H1 (cell line): ENCODE data around the gene MIB2. TPM values are rescaled to one million over a fixed set of nuclear protein-coding genes. Genes with fewer than 3 reads are reported as not detected.
"Not testable (repeated sequence)": the region's sequence is repeated elsewhere in the genome, so short reads cannot be mapped to it uniquely, and the experiment has no call there.

Experiments used
- CTCF ChIA-PET: fragments of 300-600 bp; sonication (Branson Sonifier 250); formaldehyde crosslinking; loops from one replicate; lab custom pipeline; 2021; ENCODE audit not compliant: partially characterized antibody; lab: Charles Lee
- POLR2A ChIA-PET: fragments of 300-600 bp; sonication (Branson Sonifier 250); formaldehyde crosslinking; loops from one replicate; lab custom pipeline; 2021; ENCODE audit warnings: inconsistent platforms; ENCODE audit not compliant: partially characterized antibody; lab: Charles Lee
- DNase-seq, 2 experiments: peaks; one replicate each; pipeline versions ENCODE4 v3.0.0 to v3.0.0-alpha.2; 2010 to 2022; ENCODE audit warnings: low spot score in 2 of 2, low read depth in 1 of 2, mixed read lengths in 1 of 2
- FAIRE-seq: peaks from 2 replicates; lab custom pipeline; 2011; peaks lifted over from hg19 to GRCh38; lab: Jason Lieb, UNC
- H2AFZ ChIP-seq: 2 replicates; pipeline ENCODE4 v1.8.1; 2012; ENCODE audit warnings: low read length, inconsistent platforms
- H2AK5ac ChIP-seq: 2 replicates; pipeline ENCODE4 v1.6.1; 2013; ENCODE audit warnings: low read depth, low read length
- H2BK120ac ChIP-seq: replicated peaks from 2 replicates; pipeline ENCODE3; 2013; ENCODE audit warnings: low read depth, low read length, inconsistent platforms
- H2BK12ac ChIP-seq: 2 replicates; pipeline ENCODE4 v1.6.1; 2013; ENCODE audit warnings: low read depth, low read length
- H2BK15ac ChIP-seq: 2 replicates; pipeline ENCODE4 v1.6.1; 2013; ENCODE audit warnings: low read length
- H2BK20ac ChIP-seq: 2 replicates; pipeline ENCODE4 v1.6.1; 2013; ENCODE audit warnings: low read length
- H2BK5ac ChIP-seq: 2 replicates; pipeline ENCODE4 v1.6.1; 2013; ENCODE audit warnings: low read depth, low read length
- H3K14ac ChIP-seq: 2 replicates; pipeline ENCODE4 v1.6.1; 2013; ENCODE audit warnings: inconsistent platforms; ENCODE audit not compliant: insufficient read length
- H3K18ac ChIP-seq: 2 replicates; pipeline ENCODE4 v1.6.1; 2013; ENCODE audit warnings: low read length; ENCODE audit errors: extremely low read depth
- H3K23ac ChIP-seq: 2 replicates; pipeline ENCODE4 v1.6.1; 2013; ENCODE audit warnings: inconsistent platforms; ENCODE audit not compliant: insufficient read length
- H3K23me2 ChIP-seq: 2 replicates; pipeline ENCODE4 v1.6.1; 2013; ENCODE audit warnings: low read depth, low read length
- H3K27ac ChIP-seq: 2 replicates; pipeline ENCODE4 v1.6.1; 2011; ENCODE audit warnings: low read depth, low read length, inconsistent platforms
- H3K27me3 ChIP-seq, 4 experiments: replicated peaks in 1 of 4; 1 replicate in 1 of 4; 2 replicates in 3 of 4; pipeline versions ENCODE4 v1.6.1 to v1.8.1; 2011 to 2013; ENCODE audit warnings: low read length in 3 of 4, mild to moderate bottlenecking in 3 of 4, inconsistent platforms in 2 of 4, mixed read lengths in 2 of 4, moderate library complexity in 1 of 4; ENCODE audit not compliant: control insufficient read depth in 3 of 4, insufficient read depth in 3 of 4; ENCODE audit errors: extremely low read depth in 1 of 4
- H3K36me3 ChIP-seq, 4 experiments: 2 replicates each; pipeline versions ENCODE4 v1.6.1 to v1.8.1; 2011 to 2013; ENCODE audit warnings: mild to moderate bottlenecking in 4 of 4, low read length in 3 of 4, moderate library complexity in 2 of 4, control low read depth in 1 of 4, inconsistent platforms in 1 of 4; ENCODE audit not compliant: insufficient read depth in 4 of 4, control insufficient read depth in 2 of 4
- H3K4ac ChIP-seq: replicated peaks from 2 replicates; pipeline ENCODE3; 2013; ENCODE audit warnings: low read length, low read depth, mixed read lengths, inconsistent platforms; ENCODE audit not compliant: insufficient read length
- H3K4me1 ChIP-seq, 4 experiments: replicated peaks in 1 of 4; 1 replicate in 1 of 4; 2 replicates in 3 of 4; pipeline versions ENCODE4 v1.6.1 to v1.8.1; 2011 to 2013; ENCODE audit warnings: low read length in 3 of 4, inconsistent platforms in 2 of 4, mixed read lengths in 1 of 4; ENCODE audit not compliant: insufficient read depth in 4 of 4, control insufficient read depth in 3 of 4
- H3K4me2 ChIP-seq, 2 experiments: 2 replicates each; pipeline versions ENCODE4 v1.6.1 to v1.8.1; 2011 to 2013; ENCODE audit warnings: low read depth in 2 of 2, low read length in 2 of 2, control low read depth in 1 of 2, inconsistent platforms in 1 of 2, mild to moderate bottlenecking in 1 of 2; ENCODE audit not compliant: insufficient read depth in 1 of 2
- H3K4me3 ChIP-seq, 4 experiments: fragments of 200-600, 300-600 bp in 1 of 4; sonication (generic), shearing (Covaris generic), sonication (Bioruptor Twin) in 1 of 4; 2 replicates each; pipeline versions ENCODE4 v1.5.1 to v1.8.1; 2011 to 2016; ENCODE audit warnings: low read length in 4 of 4, low read depth in 3 of 4, control low read depth in 2 of 4, inconsistent platforms in 2 of 4, mild to moderate bottlenecking in 2 of 4, mixed read lengths in 1 of 4, moderate library complexity in 1 of 4; ENCODE audit not compliant: insufficient read depth in 2 of 4; ENCODE audit errors: extremely low read depth in 1 of 4
- H3K56ac ChIP-seq: replicated peaks from 2 replicates; pipeline ENCODE3; 2013; ENCODE audit warnings: low read depth, mild to moderate bottlenecking, mixed read lengths, low read length, inconsistent platforms; ENCODE audit not compliant: insufficient read length
- H3K79me1 ChIP-seq: 2 replicates; pipeline ENCODE4 v1.6.1; 2013; ENCODE audit warnings: low read depth, low read length, control low read depth
- H3K79me2 ChIP-seq, 2 experiments: 2 replicates each; pipeline versions ENCODE4 v1.6.1 to v1.8.1; 2012 to 2013; ENCODE audit warnings: low read length in 2 of 2, mild to moderate bottlenecking in 2 of 2, inconsistent platforms in 1 of 2; ENCODE audit not compliant: insufficient read depth in 2 of 2, control insufficient read depth in 1 of 2
- H3K9ac ChIP-seq, 4 experiments: replicated peaks in 1 of 4; 1 replicate in 1 of 4; 2 replicates in 3 of 4; pipeline versions ENCODE4 v1.6.1 to v1.8.1; 2011 to 2013; ENCODE audit warnings: low read depth in 3 of 4, low read length in 3 of 4, control low read depth in 2 of 4, mild to moderate bottlenecking in 2 of 4, moderate library complexity in 2 of 4, inconsistent platforms in 1 of 4; ENCODE audit errors: extremely low read depth in 1 of 4
- H3K9me3 ChIP-seq, 2 experiments: 2 replicates each; pipeline versions ENCODE4 v1.6.1 to v1.8.1; 2012 to 2013; ENCODE audit warnings: mild to moderate bottlenecking in 2 of 2, moderate library complexity in 2 of 2, control low read depth in 1 of 2, inconsistent platforms in 1 of 2, low read depth in 1 of 2, low read length in 1 of 2, mixed read lengths in 1 of 2; ENCODE audit not compliant: insufficient read depth in 2 of 2
- H4K20me1 ChIP-seq, 2 experiments: replicated peaks in 1 of 2; 2 replicates each; pipeline versions ENCODE3 to v1.8.1; 2011 to 2013; ENCODE audit warnings: inconsistent platforms in 2 of 2, low read length in 2 of 2, mild to moderate bottlenecking in 1 of 2; ENCODE audit not compliant: insufficient read depth in 2 of 2, control insufficient read depth in 1 of 2
- H4K5ac ChIP-seq: 2 replicates; pipeline ENCODE4 v1.6.1; 2013; ENCODE audit warnings: low read length, low read depth, mixed read lengths, inconsistent platforms; ENCODE audit not compliant: insufficient read length
- H4K8ac ChIP-seq: 2 replicates; pipeline ENCODE4 v1.8.0; 2013; ENCODE audit warnings: mild to moderate bottlenecking, moderate library complexity, low read length, inconsistent platforms; ENCODE audit not compliant: insufficient read depth; ENCODE audit errors: extremely low read depth
- H4K91ac ChIP-seq: replicated peaks from 2 replicates; pipeline ENCODE3; 2013; ENCODE audit warnings: low read length, mixed read lengths, inconsistent platforms; ENCODE audit not compliant: insufficient read length
- WGBS, 2 experiments: shearing (Covaris generic) in 1 of 2; methylation state at CpG; one replicate each; pipeline versions ENCODE4 v1.1.6 to v1.1.7; 2013 to 2015; ENCODE audit warnings: low lambda C conversion rate in 2 of 2, mixed read lengths in 2 of 2, inconsistent platforms in 1 of 2, low coverage in 1 of 2, missing lambda C conversion rate in 1 of 2; ENCODE audit not compliant: insufficient replicate concordance in 2 of 2, insufficient coverage in 1 of 2, insufficient read length in 1 of 2; ENCODE audit errors: extremely low coverage in 1 of 2, missing lambda C conversion rate in 1 of 2; 5-methylcytosine and 5-hydroxymethylcytosine counted together
- polyA plus RNA-seq, 7 experiments: library from polyadenylated mRNA; depleted of rRNA in 3 of 7; stranded (reverse) in 5 of 7; unstranded in 2 of 7; fragments of >200 nt in 5 of 7; fragments of 200-250 nt in 2 of 7; gene quantifications; 1 replicate in 5 of 7; 2 replicates in 1 of 7; 4 replicates in 1 of 7; pipeline versions ENCODE4 v1.2.1 to v1.2.3, GENCODE V29; 2011 to 2013; ENCODE audit warnings: missing spikeins in 2 of 7, mixed read lengths in 2 of 7
- total RNA-seq: library from RNA; stranded (reverse); fragmentation: NEBNext Ultra II Directional; extraction: Animal tissue kit (Norgen Biotek cat#: 25700); gene quantifications from 2 replicates; pipeline ENCODE4 v1.2.1, GENCODE V29; 2021

The MIB2 gene
- total and polyA plus RNA-seq, 2 of the 8 experiments (the other 6 are each of a cell fraction or from before 2014, with no cell fraction given): 32.5 to 60.0 TPM

DNA sequence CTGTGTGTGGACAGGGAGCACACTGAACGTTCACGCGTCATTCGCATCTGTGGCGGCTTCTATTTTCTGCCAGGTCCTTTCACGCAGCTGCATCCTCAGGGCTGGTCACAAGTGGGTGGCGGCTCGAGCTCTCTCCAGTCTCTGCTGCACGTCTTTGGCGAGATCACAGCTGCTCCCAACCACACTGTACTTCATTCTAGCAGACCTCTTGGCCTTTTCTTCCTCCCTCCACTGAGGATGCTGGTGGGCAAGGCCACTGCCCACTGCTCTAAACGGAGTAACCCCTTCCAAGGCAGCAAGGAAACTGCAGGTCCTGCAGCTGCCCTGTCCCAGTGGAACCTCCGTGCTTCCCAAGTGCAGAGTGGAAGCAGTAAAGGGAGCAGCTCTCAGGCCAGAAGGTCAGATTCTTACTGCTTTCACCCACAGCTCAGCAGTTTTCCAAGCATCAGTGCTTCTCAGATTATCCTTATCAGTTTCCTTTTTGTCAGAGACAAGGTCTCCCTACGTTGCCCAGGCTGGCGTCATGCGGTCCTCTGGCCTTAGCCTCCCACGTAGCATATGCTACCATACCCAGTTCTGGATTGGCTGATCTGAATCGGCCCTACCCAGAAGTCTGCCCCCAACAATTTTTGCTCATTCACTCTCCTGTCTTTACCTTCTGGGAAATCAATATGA, 32.4 kb downstream of the MIB2 start:
- FAIRE-seq, H3K18ac ChIP-seq, H4K5ac ChIP-seq, H3K9me3 ChIP-seq, H3K79me1 ChIP-seq, DNase-seq, H3K56ac ChIP-seq, H3K9ac ChIP-seq, H3K23ac ChIP-seq, H3K14ac ChIP-seq, H3K23me2 ChIP-seq, H3K4ac ChIP-seq, H3K27ac ChIP-seq, H4K20me1 ChIP-seq, H4K91ac ChIP-seq, H2BK5ac ChIP-seq, CTCF ChIA-PET, H2BK120ac ChIP-seq, H2BK20ac ChIP-seq, H3K4me2 ChIP-seq, H2AK5ac ChIP-seq, H4K8ac ChIP-seq, H2BK15ac ChIP-seq, H3K4me3 ChIP-seq, H3K79me2 ChIP-seq, POLR2A ChIA-PET, H2BK12ac ChIP-seq, H3K4me1 ChIP-seq, H3K27me3 ChIP-seq, H2AFZ ChIP-seq: not testable (repeated sequence)
- peaks cover 13 to 36% (median 25%) of the 10 kb centered on the region in 4 experiments for H3K36me3 ChIP-seq
- WGBS, 2 experiments: 95% methylated on average over 17 of the region's 17 CpGs; no CpG with 5 or more reads in 1 of the 2 experiments

- H2BK15ac ChIP-seq, H2BK5ac ChIP-seq, CTCF ChIA-PET, H3K9me3 ChIP-seq, H3K56ac ChIP-seq, H3K4me2 ChIP-seq, H3K9ac ChIP-seq, POLR2A ChIA-PET, H4K5ac ChIP-seq, H3K79me2 ChIP-seq, H2AFZ ChIP-seq, H3K4me3 ChIP-seq, H3K79me1 ChIP-seq, H4K8ac ChIP-seq, H4K20me1 ChIP-seq, H3K27ac ChIP-seq, H3K23ac ChIP-seq, H2BK12ac ChIP-seq, H3K4ac ChIP-seq, H3K18ac ChIP-seq, H3K27me3 ChIP-seq, H2BK120ac ChIP-seq, DNase-seq, H4K91ac ChIP-seq, FAIRE-seq, H3K4me1 ChIP-seq, H3K23me2 ChIP-seq, H3K14ac ChIP-seq, H2BK20ac ChIP-seq, H2AK5ac ChIP-seq: not testable (repeated sequence)
- 88% methylated on average over 11 of the region's 11 CpGs; no CpG with 5 or more reads in 1 of the 2 experiments for WGBS, 2 experiments
- peaks cover 13 to 36% (median 25%) of the 10 kb centered on the region in 4 experiments for H3K36me3 ChIP-seq
Measured at GRCh38 chr1:1648265-1648664, 33.0 kb downstream of the MIB2 start.
